Measurements from ENCODE around the gene PIM1.
A peak's percentile ranks its signal among the peaks of the same experiment; 100 is the strongest.
"Not testable (repeated sequence)": the region's sequence is repeated elsewhere in the genome, so short reads cannot be mapped to it uniquely, and the experiment has no call there.

PIM1 gene
- 439 to 566 reads per million in 2 donors for total RNA-seq

DNA sequence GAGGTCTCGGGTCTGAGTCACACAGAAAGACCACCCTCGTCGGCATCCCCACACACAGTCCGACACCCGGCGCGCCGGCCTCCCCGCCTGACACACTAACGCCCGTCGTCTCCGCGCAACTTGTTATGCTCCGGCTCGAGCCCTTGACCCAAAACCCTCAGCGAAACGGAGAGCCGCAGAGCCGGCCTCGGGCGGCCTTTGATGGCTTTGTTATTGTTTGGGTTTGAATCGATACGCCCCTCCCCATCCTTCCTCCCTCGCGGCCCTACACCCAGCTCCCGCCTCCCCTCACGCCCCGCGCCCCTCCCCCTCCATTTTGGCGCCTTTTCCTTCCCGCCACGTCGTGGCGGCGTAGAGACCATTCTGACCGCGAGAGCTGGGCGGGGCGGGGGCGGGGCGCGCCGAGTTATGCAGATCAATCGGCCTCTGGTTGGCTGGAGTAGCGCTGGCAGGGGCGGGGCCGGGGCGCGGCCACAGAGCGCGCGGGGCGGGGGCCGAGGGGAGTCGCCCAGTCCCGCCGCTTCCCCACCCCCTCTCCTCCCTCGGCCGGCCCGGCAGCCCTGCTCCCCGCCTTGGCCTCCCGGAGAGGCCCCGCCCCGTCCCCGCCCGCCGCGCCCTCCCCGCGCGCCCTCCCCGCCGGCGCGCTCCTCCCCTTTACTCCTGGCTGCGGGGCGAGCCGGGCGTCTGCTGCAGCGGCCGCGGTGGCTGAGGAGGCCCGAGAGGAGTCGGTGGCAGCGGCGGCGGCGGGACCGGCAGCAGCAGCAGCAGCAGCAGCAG, at the start of gene PIM1:
PIM1 (plus strand) TSS at position 657 of the 777 bp plus-strand sequence. CDS start 424 bp downstream, outside the sequence.
- DNase-seq: peak; percentile 100

DNA sequence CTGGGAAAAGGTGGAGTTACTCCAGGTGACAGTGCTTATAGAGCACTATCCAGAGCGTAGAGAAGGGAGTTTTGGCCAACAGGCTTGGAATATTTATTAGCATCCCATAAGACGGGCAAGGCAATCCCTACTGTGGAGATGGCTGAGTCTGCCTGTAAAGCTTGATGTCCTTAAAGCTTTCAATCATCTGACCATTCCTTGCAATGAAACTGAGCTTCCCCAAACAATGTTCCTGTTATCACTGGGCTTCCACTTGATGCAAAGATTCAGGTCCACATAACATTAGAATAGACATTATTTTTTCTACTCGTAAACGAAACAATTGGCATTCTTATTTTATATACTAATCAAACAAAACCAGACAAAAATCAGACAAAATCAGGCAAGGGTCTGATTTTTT, 48.4 kb upstream of the PIM1 start:
- DNase-seq: no peak

DNA sequence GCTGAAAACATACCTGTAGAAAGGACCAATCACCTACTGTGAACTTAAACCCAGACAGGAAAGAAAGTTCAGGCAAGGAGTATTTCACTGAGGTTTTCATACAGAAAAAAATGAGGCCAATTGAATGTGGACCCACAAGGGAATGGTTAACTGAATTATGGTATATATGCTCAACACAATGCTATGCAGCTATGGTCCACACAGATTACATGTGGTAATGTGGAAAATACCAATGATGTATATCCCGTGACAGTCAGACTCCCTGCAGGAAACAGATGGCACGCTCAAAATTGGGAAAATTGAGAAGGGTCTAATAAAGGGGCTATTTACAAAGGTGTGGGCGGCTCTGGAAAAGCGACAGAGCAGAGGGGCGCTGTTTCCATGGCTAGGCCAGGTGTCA, 47.1 kb upstream of the PIM1 start:
- DNase-seq: no peak

DNA sequence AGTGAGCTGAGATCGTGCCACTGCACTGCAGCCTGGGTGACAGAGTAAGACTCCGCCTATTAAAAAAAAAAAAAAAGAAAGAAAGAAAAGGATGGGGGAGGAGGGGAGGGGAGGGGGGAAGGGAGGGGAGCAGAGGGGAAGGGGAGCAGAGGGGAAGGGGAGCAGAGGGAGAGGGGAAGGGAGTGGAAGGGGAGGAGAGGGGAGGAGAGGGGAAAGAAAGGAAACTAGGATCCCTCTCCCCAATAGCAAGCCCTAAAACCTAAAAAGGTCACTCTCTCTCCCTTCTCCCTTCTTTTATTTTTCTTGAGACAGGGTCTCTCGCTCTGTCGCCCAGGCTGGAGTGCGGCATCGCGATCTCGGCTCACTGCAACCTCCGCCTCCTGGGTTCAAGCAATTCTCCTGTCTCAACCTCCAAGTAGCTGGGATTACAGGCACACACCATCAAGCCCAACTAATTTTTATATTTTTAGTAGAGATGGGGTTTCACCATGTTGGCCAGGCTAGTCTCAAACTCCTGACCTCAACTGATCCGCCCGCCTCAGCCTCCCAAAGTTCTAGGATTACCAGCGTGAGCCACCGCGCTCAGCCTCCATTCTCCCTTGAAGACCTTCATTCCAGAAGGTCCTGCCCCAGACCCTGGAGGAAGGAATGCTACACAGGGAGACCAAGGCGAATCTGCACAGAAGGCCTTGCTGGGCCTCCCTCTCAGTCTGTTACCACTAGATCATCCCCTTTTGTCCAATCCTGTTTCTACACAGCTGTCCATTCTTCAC, 45.8 kb upstream of the PIM1 start:
- DNase-seq: no peak

DNA sequence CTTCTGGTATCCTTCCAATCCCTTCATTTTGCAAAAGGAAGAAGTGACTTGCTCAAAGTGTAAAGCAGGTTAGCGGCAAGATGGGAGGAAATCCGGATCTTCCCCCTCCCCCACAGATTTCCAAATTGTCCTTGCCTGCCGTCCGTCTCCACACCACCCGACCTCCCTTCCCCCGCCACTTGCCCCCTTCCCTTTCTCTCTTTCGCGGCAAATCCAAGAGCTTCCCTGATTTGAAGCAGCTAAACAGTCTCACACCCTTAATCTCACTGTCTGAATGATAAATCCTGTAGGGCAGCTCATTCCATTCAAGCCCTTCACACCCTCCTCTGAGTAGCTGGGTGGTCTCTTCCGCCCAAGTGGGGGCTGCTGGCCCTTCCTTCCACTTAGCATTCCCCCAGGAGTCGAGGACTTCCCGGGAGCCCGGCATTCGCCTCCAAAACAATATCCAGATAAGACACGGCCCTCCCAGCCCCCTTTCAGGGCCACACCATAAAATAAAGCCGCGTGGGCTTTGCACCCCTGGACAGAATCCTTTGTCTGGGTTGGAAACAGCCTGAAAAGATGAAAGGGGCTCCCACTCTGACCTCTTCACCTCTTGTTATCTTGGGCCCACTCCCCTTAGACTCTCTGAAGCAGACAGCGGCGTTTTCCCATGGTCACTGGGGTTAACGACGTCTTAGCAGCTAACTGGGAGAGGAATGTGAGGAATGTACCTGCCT, 44.0 kb upstream of the PIM1 start:
- DNase-seq: no peak

DNA sequence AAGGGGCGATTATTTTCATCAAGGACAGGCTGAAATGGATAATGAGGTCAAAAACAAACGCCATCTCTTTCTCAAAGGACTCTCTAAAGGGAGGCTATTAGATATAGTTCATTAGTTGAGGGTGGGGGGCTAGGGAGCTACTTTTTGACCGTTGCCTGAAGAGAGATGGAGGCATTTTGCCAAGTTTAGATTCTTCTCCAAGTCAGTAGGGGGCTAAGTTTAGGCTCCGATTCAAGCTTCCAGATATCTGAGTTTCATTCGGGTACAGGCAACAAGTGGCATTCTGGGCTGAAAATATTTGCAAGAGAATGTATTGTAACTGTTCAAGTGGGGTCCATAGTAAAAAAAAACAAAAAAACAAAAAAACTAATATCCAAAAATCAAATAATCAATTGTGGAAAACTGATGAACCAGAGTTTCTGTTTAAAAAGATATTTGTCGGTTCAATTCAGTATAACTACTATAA, 43.4 kb upstream of the PIM1 start:
- no peak for DNase-seq

DNA sequence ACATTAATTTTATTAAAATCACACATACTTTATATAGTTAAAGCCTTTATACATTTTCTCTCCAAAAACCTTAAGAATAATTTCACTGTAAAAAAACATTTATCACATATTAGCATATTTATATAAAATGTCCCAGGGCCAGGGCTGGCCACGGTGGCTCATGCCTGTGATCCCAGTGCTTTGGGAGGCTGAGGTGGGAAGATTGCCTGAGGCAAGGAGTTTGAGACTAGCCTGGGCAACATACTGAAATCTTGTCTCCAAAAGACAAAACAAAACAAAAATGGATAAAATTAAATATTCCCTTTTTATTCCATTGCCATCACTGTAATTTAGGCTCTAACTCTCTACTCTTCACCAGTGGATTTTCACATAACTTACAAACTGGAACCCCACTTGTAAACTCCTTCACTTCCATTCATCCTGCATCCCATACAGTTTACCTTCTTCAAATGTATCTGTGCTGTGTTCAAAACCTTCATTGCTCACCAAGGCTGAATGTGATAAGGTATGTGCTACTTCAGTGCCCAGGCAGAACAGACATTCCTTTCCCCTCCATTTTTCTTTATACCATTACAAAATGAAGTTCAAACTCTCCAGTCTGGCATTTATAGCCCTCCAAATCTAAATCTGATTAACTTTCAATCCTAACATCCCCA, 42.9 kb upstream of the PIM1 start:
- no peak for DNase-seq

DNA sequence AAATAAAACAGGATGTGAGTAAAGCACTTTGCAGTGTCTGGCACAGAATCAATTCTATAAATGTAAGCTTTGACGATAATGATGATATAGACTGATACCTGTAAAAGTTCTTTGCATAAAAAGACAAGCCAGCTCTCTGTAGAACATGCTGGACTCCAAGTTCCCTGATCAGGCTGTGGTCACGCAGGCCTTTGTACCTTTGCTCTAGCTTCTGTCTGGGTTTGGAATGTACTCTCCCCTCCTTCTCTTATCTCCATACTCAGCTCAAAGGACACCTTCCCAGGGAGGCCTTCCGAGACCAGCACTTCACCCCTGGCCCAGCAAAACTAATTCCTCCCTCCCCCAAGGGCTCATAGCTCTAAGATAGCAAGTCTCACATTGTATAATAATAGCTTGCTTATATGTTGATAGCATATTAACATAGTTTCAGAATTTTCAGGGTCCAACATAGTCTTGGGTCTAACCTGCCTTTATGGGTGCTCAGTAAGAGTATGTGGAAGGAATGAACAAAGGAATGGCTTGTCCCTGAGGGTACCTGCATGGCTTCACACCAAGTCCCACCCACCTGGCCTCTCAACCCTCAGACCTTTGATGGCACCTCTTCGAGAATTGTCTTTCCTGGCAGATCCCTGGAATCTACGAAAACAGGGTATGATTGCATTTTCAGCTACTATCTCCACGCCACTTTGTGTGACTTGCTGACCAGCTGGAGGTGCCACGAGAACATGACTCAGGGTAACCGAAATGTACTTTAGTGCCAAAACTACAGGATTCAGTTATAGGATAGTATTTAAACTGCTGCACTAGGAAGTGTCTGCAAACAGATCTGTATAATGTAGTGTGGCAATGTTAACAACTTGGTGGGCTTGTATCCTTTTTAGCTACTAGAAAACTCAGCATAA, 41.7 kb upstream of the PIM1 start:
- no peak for DNase-seq

DNA sequence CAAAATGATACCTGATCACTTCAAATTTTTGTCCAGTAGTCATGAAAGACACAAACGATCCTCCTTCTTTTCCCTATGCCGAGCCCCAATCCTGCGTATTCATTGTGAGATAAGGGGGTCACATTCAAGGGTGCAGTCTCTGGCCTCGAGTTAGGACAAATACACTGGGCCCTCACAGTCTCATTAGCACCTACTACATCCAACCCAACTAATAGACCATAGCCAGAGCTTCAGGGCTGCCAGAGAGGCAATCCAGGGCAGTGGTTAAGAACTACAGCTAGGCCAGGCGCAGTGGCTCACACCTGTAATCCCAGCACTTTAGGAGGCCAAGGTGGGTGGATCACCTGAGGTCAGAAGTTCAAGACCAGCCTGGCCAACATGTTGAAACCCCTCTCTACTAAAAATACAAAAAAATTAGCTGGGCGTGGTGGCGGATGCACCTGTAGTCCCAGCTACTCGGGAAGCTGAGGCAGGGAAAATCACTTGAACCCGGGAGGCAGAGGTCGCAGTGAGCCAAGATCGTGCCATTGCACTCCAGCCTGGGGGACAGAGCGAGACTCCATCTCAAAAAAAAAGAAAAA, 41.0 kb upstream of the PIM1 start:
- DNase-seq: not testable (repeated sequence)

DNA sequence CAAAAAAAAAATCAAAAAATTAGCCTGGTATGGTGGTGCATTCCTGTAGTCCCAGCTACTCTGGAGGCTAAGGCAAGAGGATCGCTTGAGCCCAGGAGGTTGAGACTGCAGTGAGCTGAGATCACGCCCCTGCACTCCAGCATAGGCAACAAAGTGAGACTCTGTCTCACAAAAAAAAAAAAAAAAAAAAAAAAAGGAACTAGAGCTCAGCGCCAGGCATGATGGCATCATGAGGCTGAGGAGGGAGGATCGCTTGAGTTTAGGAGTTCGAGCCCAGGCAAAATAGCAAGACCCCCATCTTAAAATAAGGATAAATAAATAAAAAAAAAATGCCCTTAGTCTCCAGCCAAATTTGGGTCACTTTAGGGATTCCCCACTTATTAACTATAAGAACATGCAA, 40.4 kb upstream of the PIM1 start:
- no peak for DNase-seq

DNA sequence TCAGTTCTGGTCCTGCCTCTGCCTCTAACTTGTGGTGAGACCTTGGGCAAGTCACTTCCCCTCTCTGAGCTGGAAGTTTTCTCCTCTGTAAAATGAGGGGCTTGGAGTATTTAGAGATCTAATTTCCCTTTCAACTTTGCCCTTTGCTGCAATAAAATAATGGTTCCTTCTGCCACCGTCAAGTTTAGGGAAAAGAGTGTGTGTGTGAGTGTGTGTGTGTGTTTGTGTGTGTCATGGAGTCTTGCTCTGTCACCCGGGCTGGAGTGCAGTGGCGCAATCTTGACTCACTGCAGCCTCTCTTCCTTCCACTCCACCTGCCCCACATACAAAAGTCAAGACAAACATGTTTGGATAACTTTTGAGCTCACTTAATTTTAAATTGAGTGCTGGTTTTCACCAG, 39.2 kb upstream of the PIM1 start:
- DNase-seq: no peak

DNA sequence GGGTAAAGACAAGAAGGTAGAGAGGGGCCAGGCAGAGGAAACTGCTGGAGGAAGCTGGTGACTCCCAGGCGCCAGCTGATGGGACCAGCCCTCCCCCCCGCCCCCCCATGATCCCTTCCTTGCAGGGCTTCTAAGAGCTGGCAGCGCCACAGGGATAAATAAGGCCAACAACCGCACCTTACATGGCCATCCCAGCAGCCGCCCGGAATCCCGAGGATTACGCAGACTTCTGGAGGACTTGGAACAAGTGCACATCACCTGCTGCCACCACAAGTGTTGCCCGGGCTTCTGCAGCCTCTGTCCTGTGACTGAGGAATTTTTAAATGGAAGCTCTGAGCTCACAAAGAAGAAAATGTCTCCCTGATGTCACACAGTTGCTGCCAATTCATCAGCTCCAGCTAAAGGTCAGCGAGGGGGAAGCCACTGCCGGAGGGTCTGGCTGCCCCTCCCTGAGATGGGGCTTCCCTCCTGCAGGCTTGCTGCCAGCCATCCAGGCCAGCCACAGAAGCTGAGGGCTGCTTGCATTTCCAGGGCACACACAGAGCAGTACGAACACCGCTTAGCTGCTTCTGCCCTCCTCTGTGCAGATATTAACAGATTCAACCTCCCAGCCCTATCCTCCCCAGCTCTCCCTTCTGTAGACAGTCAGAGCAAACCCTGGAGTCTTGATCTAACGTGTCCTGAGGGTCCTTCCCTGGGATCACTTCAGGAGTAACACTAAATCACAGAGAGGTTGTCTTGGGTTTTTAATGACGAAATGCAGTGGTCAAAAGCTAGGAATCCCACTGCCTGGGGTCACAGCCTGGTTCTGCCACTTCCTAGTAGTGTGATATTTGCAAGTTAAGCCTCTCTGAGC, 38.6 kb upstream of the PIM1 start:
- DNase-seq: no peak

DNA sequence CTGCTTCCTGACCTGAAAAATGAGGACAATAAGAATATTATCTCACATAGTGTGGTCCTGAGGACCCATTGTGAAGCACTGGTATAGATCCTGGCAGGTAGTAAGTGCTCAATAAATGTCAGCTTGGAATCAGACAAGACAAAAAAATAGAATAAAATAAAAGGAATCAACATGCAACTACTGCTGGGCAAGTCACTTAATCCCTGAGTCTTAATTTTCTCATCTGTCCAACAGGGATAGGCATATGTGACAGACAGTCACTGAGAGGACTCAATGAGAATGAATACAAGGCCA, 38.0 kb upstream of the PIM1 start:
- no peak for DNase-seq

DNA sequence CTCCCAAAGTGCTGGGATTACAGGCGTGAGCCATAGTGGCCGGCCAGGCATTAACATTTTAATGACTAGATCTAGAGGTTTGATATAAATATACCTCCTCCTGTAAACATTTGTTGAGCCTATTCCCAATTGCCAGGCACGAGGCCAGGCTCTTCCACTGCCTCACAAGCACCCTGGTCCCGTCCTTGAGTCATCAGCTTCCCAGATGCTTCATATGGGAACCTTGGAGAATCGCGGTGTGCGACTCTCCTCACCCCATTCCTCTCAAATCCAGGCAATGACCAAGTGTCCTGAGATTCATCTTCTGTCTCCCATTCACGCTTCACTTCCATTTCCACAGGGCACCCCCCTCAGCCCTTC, 35.9 kb upstream of the PIM1 start:
- no peak for DNase-seq

DNA sequence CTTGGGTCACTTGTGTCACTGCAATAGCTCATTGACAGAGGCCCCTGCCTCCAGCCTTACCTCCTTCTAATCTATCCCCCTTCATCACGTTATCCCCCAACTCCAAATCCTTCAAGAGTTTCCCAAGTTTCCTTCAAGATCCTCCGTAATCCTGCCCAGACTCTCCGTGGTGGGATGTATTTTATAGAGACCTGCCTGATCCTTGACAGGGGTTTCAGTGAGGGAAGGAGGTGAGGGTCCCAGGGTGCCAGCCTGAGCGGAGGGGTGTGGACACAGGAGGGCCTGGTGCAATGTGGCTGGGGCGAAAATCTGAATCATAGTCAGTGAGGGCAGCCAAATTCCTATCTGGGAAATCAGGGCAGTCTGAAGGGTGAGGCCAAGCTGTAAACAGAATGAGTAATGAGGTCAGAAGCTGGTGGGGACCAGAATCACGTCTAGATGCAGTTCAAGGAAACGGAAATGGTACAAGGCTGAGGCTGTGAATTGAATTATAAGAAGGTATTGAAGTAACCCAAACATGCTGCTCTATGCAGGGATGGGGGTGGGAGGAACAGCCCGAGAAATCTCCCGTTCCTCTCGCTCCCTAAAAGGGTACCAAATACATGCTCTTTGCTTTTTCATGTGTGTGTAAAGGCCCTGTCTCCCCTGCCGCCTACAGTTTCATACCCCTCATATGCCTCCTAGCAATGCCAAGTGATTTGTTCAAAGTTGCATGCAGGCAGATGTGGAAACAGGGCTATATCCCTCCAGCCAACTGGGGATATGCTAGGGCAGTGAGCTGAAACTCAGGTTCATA, 35.4 kb upstream of the PIM1 start:
- DNase-seq: no peak

DNA sequence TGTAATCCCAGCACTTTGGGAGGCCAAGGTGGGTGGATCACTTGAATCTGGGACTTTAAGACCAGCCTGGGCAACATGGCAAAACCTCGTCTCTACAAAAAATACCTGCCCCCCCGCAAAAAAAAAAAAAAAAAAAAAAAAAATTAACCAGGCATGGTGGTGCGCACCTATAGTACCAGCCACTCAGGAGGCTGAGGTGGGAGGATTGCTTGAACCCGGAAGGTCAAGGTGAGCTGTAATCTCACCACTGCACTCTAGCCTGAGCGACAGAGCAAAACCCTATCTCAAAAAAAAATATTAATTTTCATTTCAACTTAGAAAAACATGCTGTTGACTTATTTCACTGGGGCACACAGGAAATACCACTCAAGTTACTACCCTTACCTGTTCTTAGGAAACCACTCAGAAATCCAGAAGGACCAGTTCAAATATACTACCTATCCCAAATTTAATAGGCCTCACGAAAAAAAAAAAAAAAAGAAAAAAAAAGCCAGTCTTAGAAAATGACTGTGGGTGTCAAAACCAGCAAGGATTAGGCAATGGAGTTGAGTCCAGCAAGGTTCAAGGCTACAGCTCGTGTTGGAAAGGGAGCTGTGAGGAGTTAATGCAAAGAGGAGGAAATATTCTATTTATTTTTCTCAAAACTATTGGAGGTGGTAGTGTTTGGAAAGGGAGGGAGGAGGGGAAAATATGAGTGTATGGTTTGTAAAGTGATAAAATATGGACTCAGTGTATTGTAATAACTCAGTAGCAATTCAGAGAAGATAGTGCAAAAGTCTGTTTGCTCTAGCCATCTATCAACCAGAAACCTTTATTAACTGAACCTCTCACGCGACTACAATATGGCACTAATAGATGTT, 33.9 kb upstream of the PIM1 start:
- no peak for DNase-seq

DNA sequence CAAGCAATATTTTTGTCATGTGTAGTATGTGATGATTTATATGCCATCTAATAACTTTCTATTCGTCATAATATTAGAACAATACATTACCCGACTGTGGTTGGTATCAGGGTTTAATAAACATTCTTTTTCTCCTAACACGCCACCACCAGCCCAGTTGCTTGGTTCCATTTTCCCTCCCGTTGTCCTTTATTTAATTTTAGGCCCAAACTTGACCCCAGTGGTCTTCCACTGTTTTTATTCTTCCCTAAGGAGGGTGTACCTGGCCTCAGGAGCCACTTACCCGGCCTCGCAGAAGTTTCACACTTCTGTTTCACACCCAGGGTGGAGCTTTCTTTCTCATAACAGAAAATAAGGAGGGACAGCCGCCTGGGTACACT, 33.1 kb upstream of the PIM1 start:
- DNase-seq: no peak

DNA sequence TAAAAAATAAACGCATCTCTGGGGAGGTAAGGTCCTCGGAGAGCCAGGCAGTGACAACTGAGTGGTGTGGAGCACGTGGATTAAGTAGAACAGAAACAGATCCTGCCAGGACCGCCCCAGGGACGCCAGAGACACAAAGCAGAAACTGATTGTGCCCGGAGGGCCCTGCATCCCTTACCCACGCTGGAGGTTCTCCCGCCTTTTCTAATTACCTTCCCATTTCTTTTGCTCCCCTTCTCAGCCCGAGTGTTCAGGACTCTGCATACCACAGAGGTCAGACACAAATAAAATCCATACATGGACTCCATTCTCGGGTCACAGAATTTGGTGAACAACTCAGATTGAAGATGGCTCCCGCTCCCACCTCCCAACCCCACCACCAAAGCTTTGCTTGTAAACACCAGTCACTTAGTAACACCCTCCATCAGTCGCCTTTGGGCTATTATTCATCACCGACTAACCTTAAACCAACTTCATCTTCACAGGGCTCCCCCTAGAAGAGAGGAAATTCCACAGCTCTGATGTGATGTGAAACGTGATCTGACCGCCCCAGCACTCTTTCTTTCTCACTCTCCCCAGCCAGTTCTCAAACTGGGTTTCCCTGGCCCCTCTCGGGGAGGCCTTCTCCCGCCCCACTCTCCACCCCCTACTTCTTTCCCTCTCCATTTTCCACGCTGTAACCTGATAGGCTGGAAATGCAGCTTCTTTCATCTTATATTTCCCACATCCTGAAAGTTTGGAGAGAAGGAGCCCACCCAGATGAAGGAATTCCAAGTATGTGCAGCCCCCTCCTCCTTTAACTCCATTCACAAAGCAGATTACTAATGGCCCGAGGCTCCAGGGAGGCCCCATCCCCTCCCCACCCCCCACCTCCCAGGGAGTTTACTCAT, 32.5 kb upstream of the PIM1 start:
- no peak for DNase-seq
